DND-41 (cell line): Measurements from ENCODE around the gene ABCA7.

Experiments
- CTCF ChIP-seq: IDR thresholded peaks from 2 replicates; pipeline ENCODE4 v1.5.1; 2012; ENCODE audit warnings: borderline replicate concordance, low read length, moderate library complexity, mild to moderate bottlenecking; ENCODE audit not compliant: poor library complexity, severe bottlenecking; ENCODE audit errors: extremely low read depth
- EZH2 ChIP-seq: IDR thresholded peaks from 3 replicates; pipeline ENCODE4 v1.6.1; 2012; ENCODE audit warnings: borderline replicate concordance, low read depth, mild to moderate bottlenecking, moderate library complexity, low read length, inconsistent platforms; ENCODE audit not compliant: severe bottlenecking

- TF ChIP-seq EZH2 (no peak), CTCF (no peak)
These were observed 49.2 kb upstream of the ABCA7 start for GRCh38 chr19:990746-991145.
